HEK293 (cell line): ENCODE measurements around the gene SFSWAP.

Experiments used
- CTCF ChIP-seq: fragments of 450-650 bp; formaldehyde crosslinking; IDR thresholded peaks from 2 replicates; pipeline ENCODE4 v1.5.1; 2016; ENCODE audit warnings: missing biosample characterization, missing genetic modification characterization
- EGR2 ChIP-seq: fragments of 450-650 bp; formaldehyde crosslinking; IDR thresholded peaks from 2 replicates; pipeline ENCODE4 v1.5.1; 2016; ENCODE audit warnings: low read depth, missing biosample characterization, missing genetic modification characterization
- HOXD13 ChIP-seq: sonication (generic); formaldehyde crosslinking; IDR thresholded peaks from 2 replicates; pipeline ENCODE4 v1.8.0; 2022; ENCODE audit warnings: missing genetic modification reagents, borderline replicate concordance
- KLF8 ChIP-seq: fragments of 450-650 bp; formaldehyde crosslinking; IDR thresholded peaks from 2 replicates; pipeline ENCODE4 v1.5.1; 2016; ENCODE audit warnings: missing biosample characterization, missing genetic modification characterization
- ZBTB21 ChIP-seq: fragments of 450-650 bp; formaldehyde crosslinking; IDR thresholded peaks from 2 replicates; pipeline ENCODE4 v1.5.1; 2017; ENCODE audit warnings: missing biosample characterization, missing genetic modification characterization
- ZNF138 ChIP-seq: fragments of 450-650 bp; formaldehyde crosslinking; IDR thresholded peaks from 2 replicates; pipeline ENCODE4 v1.5.1; 2016; ENCODE audit warnings: missing biosample characterization, missing genetic modification characterization, borderline replicate concordance
- ZNF311 ChIP-seq: fragments of 450-650 bp; formaldehyde crosslinking; IDR thresholded peaks from 2 replicates; pipeline ENCODE4 v1.5.1; 2017; ENCODE audit warnings: missing biosample characterization, missing genetic modification characterization, borderline replicate concordance

- TF ChIP-seq ZNF311 (tag by site-specific recombination): no peak
- no peak for TF ChIP-seq CTCF (tag by site-specific recombination)
- no peak for TF ChIP-seq ZBTB21
- no peak for TF ChIP-seq KLF8 (tag by site-specific recombination)
- TF ChIP-seq HOXD13 (CRISPR knock-in tag): no peak
- TF ChIP-seq ZNF138 (tag by site-specific recombination): no peak
- TF ChIP-seq EGR2 (tag by site-specific recombination): no peak
These were observed 75.0 kb downstream of the SFSWAP start for GRCh38 chr12:131785763-131786330.
